ENCODE results near the gene RBMS3. TPM values are rescaled to one million over a fixed set of nuclear protein-coding genes. Genes with fewer than 3 reads are reported as not detected.

RBMS3 gene
- total and polyA plus RNA-seq, 2 of the 13 experiments (the other 11 are each of a cell fraction or from before 2014, with no cell fraction given), result not detected

- Histone ChIP-seq H3K9ac (ENCODE audit: insufficient read depth, low read depth, low read length) (no peak overlapping the region), H3K4me3 (replicated peaks in 1 of 3; ENCODE audit: insufficient read depth in 1 of 3, low read depth in 2 of 3, low read length in 3 of 3) (no peak overlapping the region), H3K79me2 (ENCODE audit: insufficient read depth, low read length) (no peaks in the 10 kb centered on the region), H4K20me1 (ENCODE audit: insufficient read depth, low read length) (no peaks in the 10 kb centered on the region), H3K27ac (ENCODE audit: extremely low read length, insufficient read depth, low read length) (no peak overlapping the region), H3K27me3 (ENCODE audit: control insufficient read depth in 1 of 2, insufficient read depth in 2 of 2, low read length in 2 of 2) (no peaks in the 10 kb centered on the region; a peak in 1 of 5 replicates), H3K9me3 (ENCODE audit: low read length) (no peaks in the 10 kb centered on the region), H3K4me2 (ENCODE audit: low read depth, low read length) (no peak overlapping the region), H3K36me3 (replicated peaks in 1 of 2; ENCODE audit: control insufficient read depth in 1 of 2, insufficient read depth in 2 of 2, low read length in 2 of 2) (no peaks in the 10 kb centered on the region), H3K4me1 (ENCODE audit: insufficient read depth, low read length) (no peaks in the 10 kb centered on the region), H2AFZ (ENCODE audit: low read length) (no peak overlapping the region)
- DNase-seq (ENCODE audit: low spot score), result no peak
- ChIA-PET CTCF (ENCODE audit: low intra/inter-chr PET ratio, low total read pairs) (no interaction called here), POLR2A (no interaction called here)
- BruUV-seq (replicated peaks), result no TSS peak
- no peak for ATAC-seq
- FAIRE-seq, result no peak
- TF ChIP-seq ZNF839 (CRISPR knock-in tag; IDR thresholded peaks at IDR 0.05; ENCODE audit: borderline replicate concordance), result no peak
- no peak for TF ChIP-seq ZNF83 (CRISPR knock-in tag; IDR thresholded peaks at IDR 0.05; ENCODE audit: borderline replicate concordance)
- no peak for TF ChIP-seq POLR2AphosphoS5 (IDR thresholded peaks at IDR 0.05; ENCODE audit: low read depth, low read length)
- TF ChIP-seq FOSL1 (CRISPR knock-in tag; IDR thresholded peaks at IDR 0.05; ENCODE audit: borderline replicate concordance), result no peak
- no peak for TF ChIP-seq ZNF274 (CRISPR knock-in tag; IDR thresholded peaks at IDR 0.05)
- no peak for TF ChIP-seq ZNF660 (CRISPR knock-in tag; IDR thresholded peaks at IDR 0.05; ENCODE audit: borderline replicate concordance, low read depth)
- TF ChIP-seq NKX3-1 (CRISPR knock-in tag; IDR thresholded peaks at IDR 0.05), result no peak
- TF ChIP-seq SYNCRIP (IDR thresholded peaks at IDR 0.05; ENCODE audit: insufficient read depth, low read depth, low read length), result no peak
- no peak for TF ChIP-seq ZFP36L2 (CRISPR knock-in tag; IDR thresholded peaks at IDR 0.05)
- intact Hi-C loops (cut with micrococcal nuclease; ENCODE audit: unreplicated experiment), result no loop called here
- WGBS (ENCODE audit: low lambda C conversion rate), result 2% methylated on average over 2 of the region's 2 CpGs
- in situ Hi-C loops (cut with HindIII; ENCODE audit: extremely low pct_ligation_motif_present, low pct_unique_long_range_greater_than_20kb), result no loop called here
Measured at GRCh38 chr3:29312395-29312794, 31.5 kb downstream of the RBMS3 start.

GRCh38 chr3:29312960-29313452, 32.1 kb downstream of the RBMS3 start:
- Histone ChIP-seq H2AFZ (ENCODE audit: low read length) (no peak overlapping the region), H3K4me2 (ENCODE audit: low read depth, low read length) (no peak overlapping the region), H3K27ac (ENCODE audit: extremely low read length, insufficient read depth, low read length) (no peak overlapping the region), H3K4me3 (replicated peaks in 1 of 3; ENCODE audit: insufficient read depth in 1 of 3, low read depth in 2 of 3, low read length in 3 of 3) (no peak overlapping the region), H3K9ac (ENCODE audit: insufficient read depth, low read depth, low read length) (no peak overlapping the region), H3K79me2 (ENCODE audit: insufficient read depth, low read length) (no peaks in the 10 kb centered on the region), H3K36me3 (replicated peaks in 1 of 2; ENCODE audit: control insufficient read depth in 1 of 2, insufficient read depth in 2 of 2, low read length in 2 of 2) (no peaks in the 10 kb centered on the region), H3K9me3 (ENCODE audit: low read length) (no peaks in the 10 kb centered on the region), H4K20me1 (ENCODE audit: insufficient read depth, low read length) (no peaks in the 10 kb centered on the region), H3K27me3 (ENCODE audit: control insufficient read depth in 1 of 2, insufficient read depth in 2 of 2, low read length in 2 of 2) (no peaks in the 10 kb centered on the region; a peak in 1 of 5 replicates), H3K4me1 (ENCODE audit: insufficient read depth, low read length) (no peaks in the 10 kb centered on the region)
- FAIRE-seq (no peak), DNase-seq (ENCODE audit: low spot score) (no peak), ATAC-seq (no peak)
- no TSS peak for BruUV-seq (replicated peaks)
- ChIA-PET CTCF (ENCODE audit: low intra/inter-chr PET ratio, low total read pairs) (no interaction called here), POLR2A (no interaction called here)
- in situ Hi-C loops (cut with HindIII; ENCODE audit: extremely low pct_ligation_motif_present, low pct_unique_long_range_greater_than_20kb) (no loop called here), intact Hi-C loops (cut with micrococcal nuclease; ENCODE audit: unreplicated experiment) (no loop called here)
- no peak for TF ChIP-seq KLF15 (CRISPR knock-in tag; IDR thresholded peaks at IDR 0.05; ENCODE audit: borderline replicate concordance)
- no peak for TF ChIP-seq HES4 (CRISPR knock-in tag; IDR thresholded peaks at IDR 0.05; ENCODE audit: borderline replicate concordance)
- WGBS (ENCODE audit: low lambda C conversion rate), result 2% methylated on average over 2 of the region's 2 CpGs
